ENCODE data around the gene GOLGA1. TPM values are rescaled to one million over a fixed set of nuclear protein-coding genes. Genes with fewer than 3 reads are reported as not detected.

The GOLGA1 gene
- polyA plus RNA-seq, 3 donors, result 3.1 to 15.7 (median 8.0) TPM

DNA sequence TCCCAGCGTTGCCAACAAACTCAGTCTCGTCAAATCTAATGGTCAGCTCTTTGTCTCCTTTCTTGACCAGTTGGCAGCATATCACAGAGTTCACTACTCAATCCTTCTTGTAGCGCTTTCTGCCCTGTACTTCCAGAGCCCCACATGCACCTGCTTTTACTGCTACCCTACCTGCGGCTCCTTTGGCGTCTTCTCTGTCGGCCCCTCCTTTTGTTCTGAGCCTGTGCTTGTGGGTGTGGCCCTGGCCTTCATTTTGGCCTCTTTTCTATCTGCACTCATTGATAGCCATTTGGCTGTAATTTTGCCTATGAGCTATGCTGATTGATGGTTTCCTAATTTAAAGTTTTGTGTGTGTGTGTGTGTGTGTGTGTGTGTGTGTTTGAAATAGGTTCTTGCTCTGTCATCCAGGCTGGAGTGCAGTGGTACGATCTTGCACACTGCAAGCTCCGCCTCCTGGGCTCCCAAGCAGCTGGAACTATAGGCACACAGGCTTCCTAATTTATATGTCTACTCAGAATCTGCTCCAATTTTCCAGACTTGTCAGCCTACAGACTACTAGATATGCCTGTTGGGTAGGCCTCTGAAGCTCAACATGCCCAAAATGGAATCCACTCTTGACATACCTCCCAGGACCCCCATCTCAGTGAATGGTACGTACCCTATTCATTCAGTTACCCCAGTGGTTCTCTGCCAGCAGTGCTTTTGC lies 46.7 kb downstream of the GOLGA1 start:
- Histone ChIP-seq H3K4me2 (replicated peaks; ENCODE audit: extremely low read depth, low read length, poor library complexity, severe bottlenecking) (no peak overlapping the region), H3K4me1 (ENCODE audit: control insufficient read depth in 1 of 2, insufficient read depth in 2 of 2, low read length in 2 of 2) (no peaks in the 10 kb centered on the region), H3K4me3 (replicated peaks in 1 of 3; ENCODE audit: low read depth in 2 of 3, low read length in 3 of 3) (no peak overlapping the region), H3K9me3 (replicated peaks in 1 of 2; ENCODE audit: control insufficient read depth in 1 of 2, insufficient read depth in 1 of 2, low read length in 2 of 2) (no peaks in the 10 kb centered on the region), H2AFZ (ENCODE audit: insufficient read depth, low read depth, low read length, poor library complexity, severe bottlenecking) (no peak overlapping the region), H3K79me2 (ENCODE audit: insufficient read depth, low read length) (no peaks in the 10 kb centered on the region), H3K9ac (ENCODE audit: insufficient read depth, low read length, poor library complexity, severe bottlenecking) (peak overlapping the region; percentile 4), H3K27ac (ENCODE audit: low read depth in 1 of 2, low read length in 2 of 2) (no peak overlapping the region), H4K20me1 (ENCODE audit: insufficient read depth, low read length) (no peaks in the 10 kb centered on the region), H3K27me3 (ENCODE audit: control insufficient read depth in 2 of 2, insufficient read depth in 2 of 2, low read length in 2 of 2) (no peaks in the 10 kb centered on the region), H3K36me3 (replicated peaks in 1 of 2; ENCODE audit: control insufficient read depth in 1 of 2, insufficient read depth in 2 of 2, low read length in 2 of 2) (peaks cover 80 to 96% of the 10 kb centered on the region in 2 donors)
- Mint-ChIP-seq H3K9me3 (peaks cover 0 to 1% (median 0%) of the 10 kb centered on the region in 7 donors), H3K27me3 (ENCODE audit: low read depth in 3 of 3) (peaks cover 0 to 1% (median 0%) of the 10 kb centered on the region in 3 donors), H3K4me1 (no peaks in the 10 kb centered on the region), H3K4me3 (no peak overlapping the region), H3K36me3 (peaks cover 88 to 95% of the 10 kb centered on the region in 2 donors), H3K27ac (peak overlapping the region in 3 of 7 donors; percentile 3 to 23 (median 3))
- 82% methylated on average over 5 of the region's 9 CpGs for WGBS (ENCODE audit: insufficient coverage)
- intact Hi-C loops (cut with micrococcal nuclease), result no loop called here
- no peak for DNase-seq
- TF ChIP-seq CTCF (IDR thresholded peaks at IDR 0.05), result no peak

- no peak overlapping the region for H3K4me2 ChIP-seq (replicated peaks; ENCODE audit: extremely low read depth, low read length, poor library complexity, severe bottlenecking)
- TF ChIP-seq CTCF (IDR thresholded peaks at IDR 0.05), result no peak
- H3K79me2 ChIP-seq (ENCODE audit: insufficient read depth, low read length), result no peaks in the 10 kb centered on the region
- H3K9me3 ChIP-seq (replicated peaks in 1 of 2; ENCODE audit: control insufficient read depth in 1 of 2, insufficient read depth in 1 of 2, low read length in 2 of 2), result no peaks in the 10 kb centered on the region
- Mint-ChIP-seq H3K4me3 (no peak overlapping the region), H3K4me1 (no peaks in the 10 kb centered on the region), H3K27me3 (ENCODE audit: low read depth in 3 of 3) (peaks cover 0 to 1% (median 0%) of the 10 kb centered on the region in 3 donors), H3K27ac (peak overlapping the region in 3 of 7 donors; percentile 7 to 32 (median 11)), H3K9me3 (peaks cover 0 to 3% (median 0%) of the 10 kb centered on the region in 7 donors), H3K36me3 (peaks cover 88 to 96% of the 10 kb centered on the region in 2 donors)
- no peak overlapping the region for H3K4me3 ChIP-seq (replicated peaks in 1 of 3; ENCODE audit: low read depth in 2 of 3, low read length in 3 of 3)
- H3K27me3 ChIP-seq (ENCODE audit: control insufficient read depth in 2 of 2, insufficient read depth in 2 of 2, low read length in 2 of 2), result no peaks in the 10 kb centered on the region
- WGBS (ENCODE audit: insufficient coverage), result 98% methylated on average over 7 of the region's 7 CpGs
- DNase-seq, result no peak
- H3K9ac ChIP-seq (ENCODE audit: insufficient read depth, low read length, poor library complexity, severe bottlenecking), result no peak overlapping the region
- no peak overlapping the region for H3K27ac ChIP-seq (ENCODE audit: low read depth in 1 of 2, low read length in 2 of 2)
- no peaks in the 10 kb centered on the region for H4K20me1 ChIP-seq (ENCODE audit: insufficient read depth, low read length)
- intact Hi-C loops (cut with micrococcal nuclease), result no loop called here
- H3K36me3 ChIP-seq (replicated peaks in 1 of 2; ENCODE audit: control insufficient read depth in 1 of 2, insufficient read depth in 2 of 2, low read length in 2 of 2), result peaks cover 90 to 95% of the 10 kb centered on the region in 2 donors
- H2AFZ ChIP-seq (ENCODE audit: insufficient read depth, low read depth, low read length, poor library complexity, severe bottlenecking), result no peak overlapping the region
- no peaks in the 10 kb centered on the region for H3K4me1 ChIP-seq (ENCODE audit: control insufficient read depth in 1 of 2, insufficient read depth in 2 of 2, low read length in 2 of 2)
Measured at GRCh38 chr9:124890179-124890578, 50.7 kb downstream of the GOLGA1 start.
